Peyer's patch (tissue), 4 donors: ENCODE measurements around the gene GAS1.

ENCODE experiments used
- CTCF ChIP-seq, 6 experiments: fragments of 450-650 bp in 4 of 6; fragments of 200-600 bp in 2 of 6; sonication (generic) in 1 of 6; IDR thresholded peaks; one replicate each; pipeline ENCODE4 v1.5.1; 2017 to 2019; ENCODE audit warnings: antibody characterized with exemption in 6 of 6, mild to moderate bottlenecking in 3 of 6, moderate library complexity in 1 of 6
- POLR2A ChIP-seq, 2 donors: fragments of 450-650 bp; IDR thresholded peaks; one replicate each; pipeline ENCODE4 v1.5.1; 2017; ENCODE audit warnings: antibody characterized with exemption in 2 of 2, mild to moderate bottlenecking in 2 of 2, moderate library complexity in 2 of 2

- TF ChIP-seq CTCF (IDR thresholded peaks at IDR 0.05) (no peak), POLR2A (IDR thresholded peaks at IDR 0.05) (no peak)
Measured at GRCh38 chr9:86983620-86984259, 36.4 kb upstream of the GAS1 start.
